HepG2 (cell line): ENCODE data around the gene SHMT1.

Experiments used
- CTCF ChIP-seq: sonication (generic); formaldehyde crosslinking; IDR thresholded peaks from 2 replicates; pipeline ENCODE4 v1.5.0; 2020; ENCODE audit warnings: mild to moderate bottlenecking, missing genetic modification reagents, moderate library complexity
- HNRNPUL1 ChIP-seq: fragments of 200-400 bp; formaldehyde crosslinking; IDR thresholded peaks from 2 replicates; pipeline ENCODE4 v1.6.1; 2017; ENCODE audit warnings: low read depth, mild to moderate bottlenecking, low read length, moderate library complexity
- RFX5 ChIP-seq: IDR thresholded peaks from 2 replicates; pipeline ENCODE4 v1.6.1; 2011; ENCODE audit warnings: low read depth, low read length, improper control_type of control experiment
- TF ChIP-seq, protein P1 (sequence below), 2 experiments: sonication (generic) in 1 of 2; formaldehyde crosslinking in 1 of 2; IDR thresholded peaks; 2 replicates each; pipeline versions ENCODE4 v1.4.0 to v1.6.1; 2016 to 2020; ENCODE audit warnings: borderline replicate concordance in 1 of 2, low read depth in 1 of 2, mild to moderate bottlenecking in 1 of 2, missing genetic modification reagents in 1 of 2

DNA sequence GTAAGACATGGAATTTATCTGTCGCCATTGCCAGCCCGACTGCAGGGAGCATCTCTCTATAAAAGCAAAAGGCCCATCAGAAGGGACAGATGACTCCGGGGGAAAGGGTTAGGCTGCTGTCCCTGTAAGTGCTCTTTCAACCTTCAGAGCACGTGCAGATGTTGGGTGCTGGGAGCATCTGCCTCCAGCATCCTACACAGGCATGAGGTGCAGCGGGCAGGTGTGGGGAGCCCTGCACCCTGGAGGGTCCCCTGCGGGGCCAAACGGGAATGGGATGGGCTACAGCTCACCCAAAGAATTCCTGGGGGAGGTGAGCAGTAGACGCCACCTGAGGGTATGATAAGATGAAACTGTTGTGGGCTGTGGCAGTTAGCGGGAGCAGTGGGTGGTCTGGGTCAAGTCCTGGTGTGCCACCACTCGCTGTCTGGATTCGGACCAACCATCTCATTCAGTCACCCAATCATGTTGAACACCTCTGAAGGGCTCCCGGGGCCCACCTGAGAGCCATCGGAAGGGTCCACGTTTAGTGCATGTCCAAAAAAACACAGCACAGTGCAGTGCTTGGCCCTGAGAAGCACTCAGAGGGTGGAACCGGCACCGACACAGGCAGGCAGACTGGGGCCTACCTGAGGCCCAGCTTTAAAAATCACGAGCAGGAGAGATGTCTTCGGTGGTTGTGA, 44.4 kb downstream of the SHMT1 start:
- TF ChIP-seq RFX5 (no peak), CTCF (CRISPR knock-in tag) (no peak), HNRNPUL1 (no peak)
- TF ChIP-seq, protein P1, sequence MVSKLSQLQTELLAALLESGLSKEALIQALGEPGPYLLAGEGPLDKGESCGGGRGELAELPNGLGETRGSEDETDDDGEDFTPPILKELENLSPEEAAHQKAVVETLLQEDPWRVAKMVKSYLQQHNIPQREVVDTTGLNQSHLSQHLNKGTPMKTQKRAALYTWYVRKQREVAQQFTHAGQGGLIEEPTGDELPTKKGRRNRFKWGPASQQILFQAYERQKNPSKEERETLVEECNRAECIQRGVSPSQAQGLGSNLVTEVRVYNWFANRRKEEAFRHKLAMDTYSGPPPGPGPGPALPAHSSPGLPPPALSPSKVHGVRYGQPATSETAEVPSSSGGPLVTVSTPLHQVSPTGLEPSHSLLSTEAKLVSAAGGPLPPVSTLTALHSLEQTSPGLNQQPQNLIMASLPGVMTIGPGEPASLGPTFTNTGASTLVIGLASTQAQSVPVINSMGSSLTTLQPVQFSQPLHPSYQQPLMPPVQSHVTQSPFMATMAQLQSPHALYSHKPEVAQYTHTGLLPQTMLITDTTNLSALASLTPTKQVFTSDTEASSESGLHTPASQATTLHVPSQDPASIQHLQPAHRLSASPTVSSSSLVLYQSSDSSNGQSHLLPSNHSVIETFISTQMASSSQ (IDR thresholded peaks at IDR 0.05; ENCODE audit: low read depth) = no peak
- TF ChIP-seq, protein P1 (CRISPR knock-in tag; IDR thresholded peaks at IDR 0.05; ENCODE audit: borderline replicate concordance) = no peak
